Stomach (tissue), 9 donors: ENCODE results near the gene MED23. TPM values are rescaled to one million over a fixed set of nuclear protein-coding genes. Genes with fewer than 3 reads are reported as not detected.

ENCODE experiments used
- DNase-seq, 2 donors: peaks; one replicate each; pipeline versions ENCODE4 v3.0.0 to v3.0.0-alpha.2; 2013 to 2019
- H3K27ac ChIP-seq, 5 donors: fragments of 200-600 bp in 4 of 5; sonication (generic) in 4 of 5; one replicate each; pipeline ENCODE4 v1.5.1; 2013 to 2019; ENCODE audit warnings: mild to moderate bottlenecking in 1 of 5, moderate library complexity in 1 of 5
- H3K27me3 ChIP-seq, 3 donors: fragments of 200-600 bp; sonication (generic); one replicate each; pipeline ENCODE4 v1.5.1; 2017 to 2019; ENCODE audit warnings: mixed run types in 1 of 3
- H3K36me3 ChIP-seq, 4 donors: fragments of 200-600 bp; sonication (generic); 1 replicate in 3 of 4; 2 replicates in 1 of 4; pipeline ENCODE4 v1.5.1; 2016 to 2019
- H3K4me1 ChIP-seq, 4 donors: fragments of 200-600 bp; sonication (generic); one replicate each; pipeline ENCODE4 v1.5.1; 2016 to 2019
- H3K4me3 ChIP-seq, 4 donors: fragments of 200-600 bp; sonication (generic) in 3 of 4; one replicate each; pipeline ENCODE4 v1.5.1; 2016 to 2019; ENCODE audit warnings: mild to moderate bottlenecking in 1 of 4
- H3K9me3 ChIP-seq, 4 donors: fragments of 200-600 bp; sonication (generic); one replicate each; pipeline ENCODE4 v1.5.1; 2016 to 2019
- EP300 ChIP-seq: sonication (generic); formaldehyde crosslinking; IDR thresholded peaks from one replicate; pipeline ENCODE4 v1.6.1; 2017; ENCODE audit warnings: antibody characterized with exemption
- POLR2A ChIP-seq, 4 donors: fragments of 450-650 bp; IDR thresholded peaks; one replicate each; pipeline ENCODE4 v1.6.1; 2016; ENCODE audit warnings: antibody characterized with exemption in 4 of 4, control low read depth in 2 of 4, mild to moderate bottlenecking in 1 of 4, moderate library complexity in 1 of 4
- POLR2AphosphoS5 ChIP-seq, 3 donors: sonication (generic); formaldehyde crosslinking; IDR thresholded peaks; one replicate each; pipeline ENCODE4 v1.6.1; 2016; ENCODE audit warnings: antibody characterized with exemption in 3 of 3
- WGBS, 5 donors: extraction: QIAGEN DNeasy Blood & Tissue Kit in 3 of 5; methylation state at CpG; one replicate each; pipeline versions ENCODE4 v1.1.5 to v1.1.7; 2013 to 2018; 5-methylcytosine and 5-hydroxymethylcytosine counted together
- intact Hi-C: fragments of 100-400 bp; cut with DNase I; formaldehyde crosslinking; loops from one replicate; pipeline ENCODE4 v1.15.1; 2023; ENCODE audit warnings: low total_unique reads
- polyA plus RNA-seq, 3 donors: library from polyadenylated mRNA; stranded (reverse); fragments of 200-250 nt; gene quantifications; one replicate each; pipeline ENCODE4 v1.2.3, GENCODE V29; 2013
- total RNA-seq, 5 donors: library from RNA; depleted of rRNA; stranded (reverse); fragments of >200 nt; gene quantifications; one replicate each; pipeline versions ENCODE4 v1.1.0 to v1.2.3, GENCODE V29; 2014 to 2016
- TF ChIP-seq, protein P1 (sequence below), 7 experiments: fragments of 450-650 bp in 4 of 7; fragments of 200-600 bp in 3 of 7; sonication (generic) in 3 of 7; IDR thresholded peaks; one replicate each; pipeline ENCODE4 v1.5.1; 2016 to 2019; ENCODE audit warnings: antibody characterized with exemption in 7 of 7, control low read depth in 2 of 7, mild to moderate bottlenecking in 1 of 7
- donor health status: healthy with polysubstance abuse.
- donor health status: Bipolar disorder and iron deficiency.
- donor health status: healthy.

MED23 gene
- total and polyA plus RNA-seq, 8 donors: 4.0 to 107 (median 13.7) TPM

DNA sequence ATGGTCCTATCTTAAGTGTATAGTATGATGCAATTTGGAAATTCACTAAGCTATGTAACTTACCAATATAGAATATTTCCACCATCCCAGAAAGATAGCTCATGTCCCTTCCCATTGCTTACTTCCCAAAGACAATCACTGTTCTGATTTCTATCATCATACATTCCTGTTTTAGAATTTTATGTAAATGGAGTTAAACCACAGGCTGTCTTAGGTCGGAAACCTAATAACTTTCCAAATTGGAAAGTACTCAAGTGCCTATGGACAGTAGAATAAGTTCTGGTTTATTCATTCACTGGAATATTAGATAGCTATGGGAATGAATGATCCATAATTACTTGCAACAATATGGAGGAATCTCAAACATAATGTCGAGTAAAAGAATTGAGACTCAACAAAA, 29.2 kb upstream of the MED23 start:
- peaks cover 0 to 11% (median 6%) of the 10 kb centered on the region in 4 donors for H3K4me1 ChIP-seq
- no peaks in the 10 kb centered on the region for H3K27me3 ChIP-seq
- H3K9me3 ChIP-seq: no peaks in the 10 kb centered on the region
- no peaks in the 10 kb centered on the region for H3K36me3 ChIP-seq
- TF ChIP-seq POLR2AphosphoS5 (IDR thresholded peaks at IDR 0.05) (no peak), POLR2A (IDR thresholded peaks at IDR 0.05) (no peak)
- TF ChIP-seq, protein P1, sequence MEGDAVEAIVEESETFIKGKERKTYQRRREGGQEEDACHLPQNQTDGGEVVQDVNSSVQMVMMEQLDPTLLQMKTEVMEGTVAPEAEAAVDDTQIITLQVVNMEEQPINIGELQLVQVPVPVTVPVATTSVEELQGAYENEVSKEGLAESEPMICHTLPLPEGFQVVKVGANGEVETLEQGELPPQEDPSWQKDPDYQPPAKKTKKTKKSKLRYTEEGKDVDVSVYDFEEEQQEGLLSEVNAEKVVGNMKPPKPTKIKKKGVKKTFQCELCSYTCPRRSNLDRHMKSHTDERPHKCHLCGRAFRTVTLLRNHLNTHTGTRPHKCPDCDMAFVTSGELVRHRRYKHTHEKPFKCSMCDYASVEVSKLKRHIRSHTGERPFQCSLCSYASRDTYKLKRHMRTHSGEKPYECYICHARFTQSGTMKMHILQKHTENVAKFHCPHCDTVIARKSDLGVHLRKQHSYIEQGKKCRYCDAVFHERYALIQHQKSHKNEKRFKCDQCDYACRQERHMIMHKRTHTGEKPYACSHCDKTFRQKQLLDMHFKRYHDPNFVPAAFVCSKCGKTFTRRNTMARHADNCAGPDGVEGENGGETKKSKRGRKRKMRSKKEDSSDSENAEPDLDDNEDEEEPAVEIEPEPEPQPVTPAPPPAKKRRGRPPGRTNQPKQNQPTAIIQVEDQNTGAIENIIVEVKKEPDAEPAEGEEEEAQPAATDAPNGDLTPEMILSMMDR (IDR thresholded peaks at IDR 0.05): no peak
- intact Hi-C loops: no loop called here
- DNase-seq: no peak
- 82 to 92% (median 90%) methylated on average over 2 of the region's 2 CpGs for WGBS, 5 donors
- no peak overlapping the region for H3K4me3 ChIP-seq
- no peak overlapping the region for H3K27ac ChIP-seq

DNA sequence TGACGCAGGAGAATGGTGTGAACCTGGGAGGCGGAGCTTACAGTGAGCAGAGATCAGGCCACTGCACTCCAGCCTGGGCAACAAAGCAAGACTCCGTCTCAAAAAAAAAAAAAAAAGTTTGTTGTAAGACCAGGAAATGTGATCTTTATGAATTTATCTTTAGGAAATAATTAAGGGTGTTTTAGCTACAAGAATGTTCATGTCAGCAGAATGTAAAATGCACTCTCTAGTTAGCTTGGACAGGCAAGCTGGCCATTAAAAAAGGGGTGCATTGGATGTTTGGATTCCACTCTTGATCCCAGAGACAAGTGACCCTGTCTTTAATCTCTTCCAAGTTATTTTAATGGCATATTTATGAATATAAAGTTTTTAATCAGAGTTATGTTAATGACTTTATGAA, 28.6 kb upstream of the MED23 start:
- H3K27ac ChIP-seq: no peak overlapping the region
- no peaks in the 10 kb centered on the region for H3K36me3 ChIP-seq
- WGBS, 5 donors: 89 to 96% (median 95%) methylated on average over 3 of the region's 3 CpGs
- no peak overlapping the region for H3K4me3 ChIP-seq
- TF ChIP-seq POLR2A (IDR thresholded peaks at IDR 0.05) (no peak), EP300 (no peak), POLR2AphosphoS5 (IDR thresholded peaks at IDR 0.05) (no peak)
- TF ChIP-seq, protein P1 (IDR thresholded peaks at IDR 0.05): no peak
- H3K4me1 ChIP-seq: peaks cover 0 to 16% (median 11%) of the 10 kb centered on the region in 4 donors
- intact Hi-C loops: no loop called here
- no peak for DNase-seq
- H3K27me3 ChIP-seq: no peaks in the 10 kb centered on the region
- no peaks in the 10 kb centered on the region for H3K9me3 ChIP-seq

DNA sequence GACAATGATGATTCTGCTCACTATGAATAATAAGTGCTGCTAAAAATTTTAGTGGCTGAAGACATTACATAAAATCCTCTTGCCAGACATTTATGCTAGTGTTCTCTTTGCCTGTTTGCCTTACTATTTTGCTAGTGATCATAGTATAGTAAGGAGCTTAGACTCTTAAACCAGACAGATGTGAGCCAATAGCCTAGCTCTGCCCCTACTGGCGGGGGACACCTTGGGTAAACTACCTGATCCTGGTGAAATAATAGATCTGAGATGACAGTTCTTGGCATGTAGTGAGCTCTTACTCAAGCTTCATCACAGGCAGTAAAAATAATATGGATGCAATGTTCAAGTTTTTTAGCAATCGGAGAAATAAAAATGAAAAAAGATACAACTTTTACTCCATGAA, 27.9 kb upstream of the MED23 start:
- TF ChIP-seq POLR2AphosphoS5 (IDR thresholded peaks at IDR 0.05): no peak
- TF ChIP-seq EP300: no peak
- TF ChIP-seq POLR2A (IDR thresholded peaks at IDR 0.05): no peak
- TF ChIP-seq, protein P1 (IDR thresholded peaks at IDR 0.05): no peak
- Histone ChIP-seq H3K4me3 (no peak overlapping the region), H3K36me3 (no peaks in the 10 kb centered on the region), H3K27ac (no peak overlapping the region), H3K9me3 (no peaks in the 10 kb centered on the region), H3K4me1 (peaks cover 0 to 24% (median 17%) of the 10 kb centered on the region in 4 donors), H3K27me3 (no peaks in the 10 kb centered on the region)
- WGBS, 5 donors: 94 to 100% (median 97%) methylated on average over 2 of the region's 2 CpGs
- DNase-seq: no peak
- intact Hi-C loops: no loop called here

DNA sequence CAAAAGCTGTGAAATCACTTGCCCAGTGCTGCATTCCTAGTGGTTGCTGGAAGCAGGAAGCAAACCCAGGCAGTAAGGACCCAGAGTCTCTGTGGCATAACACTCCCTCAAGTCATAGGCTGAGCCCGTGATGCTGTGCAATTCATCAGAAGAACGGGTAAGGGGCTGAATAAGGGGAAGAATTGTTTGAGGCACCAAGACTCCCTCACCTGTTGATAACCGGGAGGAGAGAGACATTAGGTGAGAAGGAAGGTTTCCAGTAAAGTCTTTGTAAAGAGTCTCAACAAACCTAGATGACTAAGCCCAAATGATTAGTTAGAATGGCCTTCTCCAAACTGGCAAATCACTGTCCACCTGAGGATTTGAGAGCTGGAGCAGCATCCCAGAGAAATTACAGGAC, 27.3 kb upstream of the MED23 start:
- WGBS, 5 donors: 84 to 97% (median 88%) methylated on average over 3 of the region's 3 CpGs
- intact Hi-C loops: no loop called here

More for the DNA sequence above, 27.3 kb upstream of the MED23 start:
- Histone ChIP-seq H3K27me3 (no peaks in the 10 kb centered on the region), H3K4me1 (peaks cover 0 to 25% (median 17%) of the 10 kb centered on the region in 4 donors), H3K27ac (no peak overlapping the region), H3K36me3 (no peaks in the 10 kb centered on the region), H3K9me3 (no peaks in the 10 kb centered on the region), H3K4me3 (no peak overlapping the region)
- DNase-seq: no peak
- no peak for TF ChIP-seq POLR2A (IDR thresholded peaks at IDR 0.05)
- TF ChIP-seq, protein P1 (IDR thresholded peaks at IDR 0.05): no peak
- TF ChIP-seq EP300: no peak
- no peak for TF ChIP-seq POLR2AphosphoS5 (IDR thresholded peaks at IDR 0.05)
